Osteoblast (primary cell): ENCODE data around the gene ATP5F1B. TPM values are rescaled to one million over a fixed set of nuclear protein-coding genes. Genes with fewer than 3 reads are reported as not detected.

ENCODE experiments used
- DNase-seq: peaks from one replicate; pipeline ENCODE4 v3.0.0; 2011; ENCODE audit warnings: low spot score, mixed read lengths; ENCODE audit not compliant: insufficient read length; ENCODE audit errors: missing footprints
- H2AFZ ChIP-seq: 2 replicates; pipeline ENCODE4 v1.6.0; 2011; ENCODE audit warnings: mild to moderate bottlenecking, low read length
- H3K27ac ChIP-seq: 2 replicates; pipeline ENCODE4 v1.5.1; 2011; ENCODE audit warnings: mild to moderate bottlenecking, low read depth, low read length, moderate library complexity
- H3K27me3 ChIP-seq: 2 replicates; pipeline ENCODE4 v1.6.0; 2012; ENCODE audit warnings: mild to moderate bottlenecking, control low read depth, inconsistent platforms, low read length, moderate library complexity; ENCODE audit not compliant: insufficient read depth
- H3K36me3 ChIP-seq: 2 replicates; pipeline ENCODE4 v1.5.1; 2011; ENCODE audit warnings: mild to moderate bottlenecking, low read length, control low read depth, moderate library complexity; ENCODE audit not compliant: insufficient read depth
- H3K4me1 ChIP-seq: 2 replicates; pipeline ENCODE4 v1.5.1; 2011; ENCODE audit warnings: mild to moderate bottlenecking, low read length, control low read depth, moderate library complexity; ENCODE audit not compliant: insufficient read depth
- H3K4me2 ChIP-seq: 2 replicates; pipeline ENCODE4 v1.6.0; 2011; ENCODE audit warnings: mild to moderate bottlenecking, low read length; ENCODE audit not compliant: insufficient read depth
- H3K4me3 ChIP-seq: fragments of 200-600 bp; sonication (generic); 3 replicates; pipeline ENCODE4 v1.5.1; 2012; ENCODE audit warnings: mild to moderate bottlenecking, low read length, inconsistent platforms; ENCODE audit not compliant: insufficient read depth
- H3K79me2 ChIP-seq: 2 replicates; pipeline ENCODE4 v1.6.0; 2012; ENCODE audit warnings: mild to moderate bottlenecking, low read length, control low read depth, inconsistent platforms; ENCODE audit not compliant: insufficient read depth
- H3K9me3 ChIP-seq: 2 replicates; pipeline ENCODE4 v1.5.1; 2011; ENCODE audit warnings: low read depth, low read length, control low read depth
- H4K20me1 ChIP-seq: 2 replicates; pipeline ENCODE4 v1.6.0; 2012; ENCODE audit warnings: mild to moderate bottlenecking, low read length, control low read depth; ENCODE audit not compliant: insufficient read depth
- CTCF ChIP-seq: IDR thresholded peaks from 2 replicates; pipeline ENCODE4 v1.5.1; 2011; ENCODE audit warnings: mild to moderate bottlenecking, low read depth, low read length, moderate library complexity; ENCODE audit errors: extremely low read depth
- total RNA-seq: library from RNA; depleted of rRNA; stranded (reverse); fragments of >200 nt; gene quantifications from 2 replicates; pipeline ENCODE4 v1.2.3, GENCODE V29; 2012

Gene ATP5F1B
- total RNA-seq, 1 donor, result 308 TPM

GRCh38 chr12:56634242-56634836, 11.4 kb downstream of the ATP5F1B start:
- H3K9me3 ChIP-seq, result no peaks in the 10 kb centered on the region
- H3K4me2 ChIP-seq, result peak overlapping the region; percentile 97
- H4K20me1 ChIP-seq, result peaks cover 37% of the 10 kb centered on the region
- peak overlapping the region; percentile 28 for H3K27ac ChIP-seq
- peaks cover 44% of the 10 kb centered on the region for H3K4me1 ChIP-seq
- peak overlapping the region; percentile 83 for H3K4me3 ChIP-seq
- no peak for TF ChIP-seq CTCF
- peak overlapping the region; percentile 66 for H2AFZ ChIP-seq
- no peaks in the 10 kb centered on the region for H3K27me3 ChIP-seq
- H3K79me2 ChIP-seq, result peaks cover 64% of the 10 kb centered on the region
- peaks cover 22% of the 10 kb centered on the region for H3K36me3 ChIP-seq
- DNase-seq, result peak; percentile 87

DNA sequence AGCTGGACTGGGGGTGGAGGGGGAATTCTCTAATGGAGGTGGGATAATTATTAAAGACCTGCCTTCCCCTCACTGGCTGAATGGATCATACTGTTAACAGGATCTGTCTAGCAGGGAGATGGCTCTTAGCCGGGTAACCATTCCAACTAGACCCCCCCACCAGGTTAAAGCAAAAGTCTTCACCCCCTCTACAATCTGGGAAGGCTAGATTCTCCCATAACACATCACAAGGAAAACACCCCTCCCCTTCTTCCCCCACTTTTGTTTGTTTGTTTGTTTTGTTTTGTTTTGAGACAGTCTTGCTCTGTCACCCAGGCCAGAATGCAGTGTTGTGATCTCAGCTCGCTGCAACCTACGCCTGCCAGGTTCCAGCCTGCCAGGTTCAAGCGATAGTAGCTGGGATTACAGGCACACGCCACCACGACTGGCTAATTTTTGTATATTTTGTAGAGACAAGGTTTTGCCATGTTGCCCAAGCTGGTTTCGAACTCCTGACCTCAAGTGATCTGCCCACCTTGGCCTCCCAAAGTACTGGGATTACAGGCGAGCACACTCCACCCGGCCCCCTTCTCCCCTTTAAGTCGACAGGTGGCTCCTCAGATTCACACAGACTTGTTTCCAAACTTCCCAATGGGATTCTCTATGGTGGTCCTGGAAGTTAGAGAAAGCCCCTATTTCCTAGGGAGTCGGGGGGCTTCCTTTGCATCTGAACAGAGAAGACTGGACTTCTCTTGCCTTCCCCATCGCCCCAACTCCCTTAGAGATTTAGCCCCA, 12.1 kb downstream of the ATP5F1B start:
- Histone ChIP-seq H3K9me3 (no peaks in the 10 kb centered on the region), H2AFZ (no peak overlapping the region), H3K27ac (peak overlapping the region; percentile 28), H3K4me3 (peak overlapping the region; percentile 83), H3K4me1 (peaks cover 44% of the 10 kb centered on the region), H3K79me2 (peaks cover 69% of the 10 kb centered on the region), H3K4me2 (peak overlapping the region; percentile 97), H3K36me3 (peaks cover 15% of the 10 kb centered on the region), H3K27me3 (no peaks in the 10 kb centered on the region), H4K20me1 (peaks cover 43% of the 10 kb centered on the region)
- TF ChIP-seq CTCF, result no peak
- DNase-seq, result peak; percentile 75

DNA sequence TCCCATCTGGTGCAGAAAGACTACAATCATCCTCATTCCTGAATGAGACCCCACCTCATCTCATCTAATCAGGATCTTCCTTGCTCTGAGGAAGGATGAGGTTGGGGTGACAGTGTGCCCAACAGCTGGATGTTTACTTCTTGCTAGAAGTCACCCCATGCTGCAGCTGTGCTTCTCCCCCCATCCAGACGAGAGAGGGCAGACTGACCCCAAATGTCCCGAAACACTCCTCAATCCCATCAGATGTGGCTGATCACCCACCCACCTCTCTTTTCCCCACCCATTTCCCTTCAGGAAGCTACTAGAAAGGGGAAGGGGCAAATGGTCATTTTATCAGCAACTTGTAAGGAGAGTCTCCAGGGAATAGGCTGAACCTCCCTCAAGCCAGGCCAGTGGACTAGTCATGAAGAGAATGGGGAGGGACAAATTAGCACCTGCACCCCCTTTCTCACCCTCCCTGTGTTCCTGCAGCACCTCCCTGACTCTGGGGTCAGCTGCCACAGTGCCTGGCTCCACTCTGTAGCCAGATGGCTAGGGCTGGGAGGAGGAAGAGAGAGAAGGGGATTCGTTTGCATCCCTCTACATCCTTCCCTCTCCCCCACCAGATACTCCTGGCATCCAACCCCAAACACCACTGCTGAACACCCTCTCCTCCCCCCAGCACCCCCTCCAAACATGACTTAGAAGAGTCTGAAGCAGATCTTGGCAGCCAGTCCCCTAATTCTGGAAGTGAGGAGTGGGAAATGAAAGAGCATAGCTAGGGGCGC, 12.9 kb downstream of the ATP5F1B start:
- Histone ChIP-seq H3K27ac (no peak overlapping the region), H3K9me3 (no peaks in the 10 kb centered on the region), H3K79me2 (peaks cover 77% of the 10 kb centered on the region), H2AFZ (no peak overlapping the region), H4K20me1 (peaks cover 49% of the 10 kb centered on the region), H3K4me3 (peak overlapping the region; percentile 40), H3K4me1 (peaks cover 51% of the 10 kb centered on the region), H3K4me2 (peak overlapping the region; percentile 97), H3K36me3 (peaks cover 8% of the 10 kb centered on the region), H3K27me3 (no peaks in the 10 kb centered on the region)
- peak; percentile 83 for DNase-seq
- TF ChIP-seq CTCF, result no peak
